Measurements from ENCODE around the gene PPFIA2.

DNA sequence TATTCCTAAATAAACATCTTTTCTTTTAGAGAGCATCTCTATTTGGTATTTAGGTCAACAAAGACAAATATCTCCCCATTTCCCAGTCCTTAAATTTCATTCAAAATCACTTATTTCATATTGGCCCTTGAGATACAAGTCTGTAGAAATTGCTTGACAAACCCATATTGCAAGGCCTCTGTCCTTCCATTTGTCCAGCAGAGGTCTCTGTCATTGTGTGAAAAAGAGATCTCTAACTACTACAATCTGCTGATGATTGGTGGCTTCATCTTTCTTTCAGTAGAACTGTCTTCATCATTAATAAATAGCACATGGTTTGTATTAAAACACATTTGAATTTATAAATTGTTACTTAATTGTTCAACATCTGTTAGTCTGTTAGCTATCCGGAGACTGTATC, 428.7 kb downstream of the PPFIA2 start:
- TF ChIP-seq, protein P1, sequence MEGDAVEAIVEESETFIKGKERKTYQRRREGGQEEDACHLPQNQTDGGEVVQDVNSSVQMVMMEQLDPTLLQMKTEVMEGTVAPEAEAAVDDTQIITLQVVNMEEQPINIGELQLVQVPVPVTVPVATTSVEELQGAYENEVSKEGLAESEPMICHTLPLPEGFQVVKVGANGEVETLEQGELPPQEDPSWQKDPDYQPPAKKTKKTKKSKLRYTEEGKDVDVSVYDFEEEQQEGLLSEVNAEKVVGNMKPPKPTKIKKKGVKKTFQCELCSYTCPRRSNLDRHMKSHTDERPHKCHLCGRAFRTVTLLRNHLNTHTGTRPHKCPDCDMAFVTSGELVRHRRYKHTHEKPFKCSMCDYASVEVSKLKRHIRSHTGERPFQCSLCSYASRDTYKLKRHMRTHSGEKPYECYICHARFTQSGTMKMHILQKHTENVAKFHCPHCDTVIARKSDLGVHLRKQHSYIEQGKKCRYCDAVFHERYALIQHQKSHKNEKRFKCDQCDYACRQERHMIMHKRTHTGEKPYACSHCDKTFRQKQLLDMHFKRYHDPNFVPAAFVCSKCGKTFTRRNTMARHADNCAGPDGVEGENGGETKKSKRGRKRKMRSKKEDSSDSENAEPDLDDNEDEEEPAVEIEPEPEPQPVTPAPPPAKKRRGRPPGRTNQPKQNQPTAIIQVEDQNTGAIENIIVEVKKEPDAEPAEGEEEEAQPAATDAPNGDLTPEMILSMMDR (IDR thresholded peaks at IDR 0.05) = no peak
- no peak for TF ChIP-seq POLR2A (IDR thresholded peaks at IDR 0.05)

All from suprapubic skin (tissue), 3 donors.